OCI-LY7 (cell line): ENCODE measurements around the gene SARDH.

Source experiments
- CTCF ChIP-seq: fragments of 200-600 bp; sonication (generic); conservative IDR thresholded peaks from 2 replicates; pipeline ENCODE4 v1.5.1; 2014; ENCODE audit warnings: mild to moderate bottlenecking, antibody characterized with exemption, low read length, moderate library complexity, mixed read lengths
- EZH2phosphoT487 ChIP-seq: fragments of 200-600 bp; sonication (generic); IDR thresholded peaks from 2 replicates; pipeline ENCODE4 v1.6.1; 2018; ENCODE audit warnings: low read depth, borderline replicate concordance, mild to moderate bottlenecking, mixed run types, antibody characterized with exemption, low read length, moderate library complexity, mixed read lengths

GRCh38 chr9:133671371-133671770 lies 66.8 kb downstream of the SARDH start:
- TF ChIP-seq CTCF: no peak
- no peak for TF ChIP-seq EZH2phosphoT487
